ENCODE measurements around the gene ACVR2A. TPM values are rescaled to one million over a fixed set of nuclear protein-coding genes. Genes with fewer than 3 reads are reported as not detected.

The ACVR2A gene
- total RNA-seq, 1 experiment from 2014 or later = 13.4 TPM

DNA sequence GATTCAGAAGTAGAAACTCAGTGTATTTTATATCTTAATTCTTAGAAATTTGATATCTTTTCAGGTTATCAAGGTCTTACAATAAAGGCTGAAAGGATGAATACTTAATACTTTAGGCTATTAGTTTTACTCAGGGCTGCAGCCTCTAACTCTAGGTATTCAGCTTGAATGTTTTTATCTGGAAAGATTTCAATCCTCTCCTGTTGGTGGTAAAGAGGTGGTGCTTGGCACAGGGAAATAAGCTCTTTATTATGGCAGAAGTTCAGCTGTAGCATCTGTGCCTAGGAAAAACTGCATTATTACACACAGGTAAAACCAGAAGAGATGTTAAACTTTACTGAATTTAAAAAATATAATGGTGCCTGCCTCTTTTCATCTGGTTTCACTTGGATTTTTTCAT, 11.1 kb downstream of the ACVR2A start:
- no peak overlapping the region for H3K23ac ChIP-seq (ENCODE audit: insufficient read length, low read depth, low read length)
- Mint-ChIP-seq H3K4me1 (peaks cover 37 to 41% of the 10 kb centered on the region in 2 experiments), H3K27ac (no peak overlapping the region), H3K9me3 (no peaks in the 10 kb centered on the region), H3K36me3 (ENCODE audit: insufficient read depth in 1 of 3, low read depth in 3 of 3) (no peaks in the 10 kb centered on the region), H3K27me3 (ENCODE audit: low read depth) (no peaks in the 10 kb centered on the region), H3K4me3 (no peak overlapping the region)
- H3K9ac ChIP-seq (ENCODE audit: extremely low read depth, insufficient read length, low read length) = no peak overlapping the region
- H3K4me2 ChIP-seq (ENCODE audit: insufficient read depth, insufficient read length, low read length) = no peak overlapping the region
- no peaks in the 10 kb centered on the region for H3K27me3 ChIP-seq (ENCODE audit: insufficient read depth, low read length)
- H3K79me1 ChIP-seq (ENCODE audit: insufficient read depth, low read depth, low read length, poor library complexity, severe bottlenecking) = no peaks in the 10 kb centered on the region
- H3K4me1 ChIP-seq (ENCODE audit: insufficient read depth, low read length) = peaks cover 7% of the 10 kb centered on the region; the same call in 1 of the 2 replicates
- no peak overlapping the region for H2BK20ac ChIP-seq (ENCODE audit: low read depth, low read length, poor library complexity, severe bottlenecking)
- no peak overlapping the region for H2BK15ac ChIP-seq (ENCODE audit: low read depth, low read length)
- TF ChIP-seq, protein P1, sequence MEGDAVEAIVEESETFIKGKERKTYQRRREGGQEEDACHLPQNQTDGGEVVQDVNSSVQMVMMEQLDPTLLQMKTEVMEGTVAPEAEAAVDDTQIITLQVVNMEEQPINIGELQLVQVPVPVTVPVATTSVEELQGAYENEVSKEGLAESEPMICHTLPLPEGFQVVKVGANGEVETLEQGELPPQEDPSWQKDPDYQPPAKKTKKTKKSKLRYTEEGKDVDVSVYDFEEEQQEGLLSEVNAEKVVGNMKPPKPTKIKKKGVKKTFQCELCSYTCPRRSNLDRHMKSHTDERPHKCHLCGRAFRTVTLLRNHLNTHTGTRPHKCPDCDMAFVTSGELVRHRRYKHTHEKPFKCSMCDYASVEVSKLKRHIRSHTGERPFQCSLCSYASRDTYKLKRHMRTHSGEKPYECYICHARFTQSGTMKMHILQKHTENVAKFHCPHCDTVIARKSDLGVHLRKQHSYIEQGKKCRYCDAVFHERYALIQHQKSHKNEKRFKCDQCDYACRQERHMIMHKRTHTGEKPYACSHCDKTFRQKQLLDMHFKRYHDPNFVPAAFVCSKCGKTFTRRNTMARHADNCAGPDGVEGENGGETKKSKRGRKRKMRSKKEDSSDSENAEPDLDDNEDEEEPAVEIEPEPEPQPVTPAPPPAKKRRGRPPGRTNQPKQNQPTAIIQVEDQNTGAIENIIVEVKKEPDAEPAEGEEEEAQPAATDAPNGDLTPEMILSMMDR (conservative IDR thresholded peaks at IDR 0.05) = no peak
- no peak overlapping the region for H3K18ac ChIP-seq (ENCODE audit: insufficient read length, low read depth, low read length)
- no peak overlapping the region for H2AFZ ChIP-seq (ENCODE audit: low read length)
- no peaks in the 10 kb centered on the region for H4K20me1 ChIP-seq (ENCODE audit: control insufficient read depth, insufficient read depth, insufficient read length)
- no peaks in the 10 kb centered on the region for H3K9me3 ChIP-seq (ENCODE audit: control insufficient read depth, low read depth, low read length)
- H2BK120ac ChIP-seq (ENCODE audit: low read depth, low read length, poor library complexity, severe bottlenecking) = no peak overlapping the region
- DNase-seq = no peak
- H3T11ph ChIP-seq (ENCODE audit: low read length) = no peak overlapping the region
- H3K79me2 ChIP-seq (ENCODE audit: insufficient read depth, low read length) = peaks cover 13% of the 10 kb centered on the region; the same call in 1 of the 2 replicates
- no peak overlapping the region for H2BK5ac ChIP-seq (ENCODE audit: insufficient read length, low read length)
- no peak overlapping the region for H3K14ac ChIP-seq (ENCODE audit: insufficient read depth, low read length)
- no peak overlapping the region for H3K56ac ChIP-seq (ENCODE audit: insufficient read length, low read depth, low read length)
- no peak overlapping the region for H4K91ac ChIP-seq (ENCODE audit: insufficient read length, low read depth, low read length)
- no peak overlapping the region for H4K8ac ChIP-seq (replicated peaks; ENCODE audit: insufficient read length, low read depth, low read length)
- no peak overlapping the region for H2AK5ac ChIP-seq (ENCODE audit: insufficient read length, low read length)
- H3K27ac ChIP-seq (ENCODE audit: insufficient read length, low read depth, low read length) = no peak overlapping the region
- H2BK12ac ChIP-seq (ENCODE audit: insufficient read length, low read depth, low read length) = no peak overlapping the region
- H4K5ac ChIP-seq (ENCODE audit: insufficient read length, low read depth, low read length) = no peak overlapping the region
- H3K4ac ChIP-seq (ENCODE audit: low read depth, low read length) = no peak overlapping the region
- no peaks in the 10 kb centered on the region for H3K23me2 ChIP-seq (ENCODE audit: insufficient read length, low read depth, low read length, poor library complexity, severe bottlenecking)

Measured in H9 (cell line).